ENCODE results near the gene MRPL23.

MRPL23 gene

DNA sequence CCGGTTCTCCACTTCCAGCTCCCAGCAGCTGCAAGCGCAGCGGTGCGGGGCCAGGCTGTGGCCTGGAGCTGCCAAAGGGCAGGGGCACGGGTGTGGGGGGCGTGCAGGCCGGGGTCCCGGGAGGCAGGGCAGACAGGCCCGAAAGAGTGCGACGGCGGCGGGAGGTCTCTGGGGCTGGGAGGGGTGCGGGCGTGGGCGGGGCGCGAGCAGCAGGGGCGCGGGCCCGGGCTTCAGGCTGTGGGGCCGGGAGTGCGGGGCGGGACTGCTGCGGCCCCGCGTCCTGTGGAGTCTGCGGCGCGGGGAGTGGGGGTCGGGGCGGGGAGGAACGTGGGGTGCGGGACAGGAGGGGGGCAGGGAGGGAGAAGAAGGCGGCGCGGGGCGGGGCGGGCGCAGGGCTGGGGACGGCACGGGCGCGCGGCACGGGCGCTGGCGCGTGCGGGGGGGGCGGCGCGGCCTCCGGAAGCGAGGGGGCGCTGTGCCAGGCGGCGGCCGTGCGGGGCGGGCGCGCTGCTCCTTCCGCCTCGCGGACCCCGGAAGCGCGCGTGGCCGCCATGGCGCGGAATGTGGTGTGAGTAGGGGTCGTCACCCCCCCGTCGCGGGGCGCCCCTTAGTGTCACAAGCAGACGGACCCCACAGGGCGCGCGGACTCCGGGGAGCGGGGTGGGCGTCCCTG lies at the start of gene MRPL23:
Gene MRPL23 (plus strand): TSS at position 521 of the 673 bp plus-strand sequence. CDS start 31 bp downstream, at position 552.
- Histone ChIP-seq H3K4me3 (ENCODE audit: low read depth in 1 of 2, low read length in 2 of 2) (no peak within 1 kb of the TSS), H2AFZ (ENCODE audit: low read depth, low read length) (no peak within 1 kb of the TSS), H3K36me3 (ENCODE audit: insufficient read depth, low read length) (no peaks in the 10 kb centered on the region), H3K9me3 (ENCODE audit: insufficient read depth, low read length, severe bottlenecking) (no peaks in the 10 kb centered on the region), H3K79me2 (ENCODE audit: insufficient read depth, low read length) (no peaks in the 10 kb centered on the region), H3K9ac (ENCODE audit: low read depth, low read length) (no peak within 1 kb of the TSS), H3K27me3 (ENCODE audit: insufficient read depth, low read length, poor library complexity) (no peaks in the 10 kb centered on the region), H4K20me1 (ENCODE audit: insufficient read depth, low read length) (no peaks in the 10 kb centered on the region), H3K27ac (ENCODE audit: low read length) (no peak within 1 kb of the TSS), H3K4me2 (ENCODE audit: insufficient read depth, low read length) (no peak within 1 kb of the TSS), H3K4me1 (ENCODE audit: insufficient read depth, low read length) (no peaks in the 10 kb centered on the region; the same call in 1 of the 2 replicates)
- TF ChIP-seq EZH2 (IDR thresholded peaks at IDR 0.05; ENCODE audit: borderline replicate concordance, low read depth, low read length, severe bottlenecking) = no peak
- TF ChIP-seq, protein P1, sequence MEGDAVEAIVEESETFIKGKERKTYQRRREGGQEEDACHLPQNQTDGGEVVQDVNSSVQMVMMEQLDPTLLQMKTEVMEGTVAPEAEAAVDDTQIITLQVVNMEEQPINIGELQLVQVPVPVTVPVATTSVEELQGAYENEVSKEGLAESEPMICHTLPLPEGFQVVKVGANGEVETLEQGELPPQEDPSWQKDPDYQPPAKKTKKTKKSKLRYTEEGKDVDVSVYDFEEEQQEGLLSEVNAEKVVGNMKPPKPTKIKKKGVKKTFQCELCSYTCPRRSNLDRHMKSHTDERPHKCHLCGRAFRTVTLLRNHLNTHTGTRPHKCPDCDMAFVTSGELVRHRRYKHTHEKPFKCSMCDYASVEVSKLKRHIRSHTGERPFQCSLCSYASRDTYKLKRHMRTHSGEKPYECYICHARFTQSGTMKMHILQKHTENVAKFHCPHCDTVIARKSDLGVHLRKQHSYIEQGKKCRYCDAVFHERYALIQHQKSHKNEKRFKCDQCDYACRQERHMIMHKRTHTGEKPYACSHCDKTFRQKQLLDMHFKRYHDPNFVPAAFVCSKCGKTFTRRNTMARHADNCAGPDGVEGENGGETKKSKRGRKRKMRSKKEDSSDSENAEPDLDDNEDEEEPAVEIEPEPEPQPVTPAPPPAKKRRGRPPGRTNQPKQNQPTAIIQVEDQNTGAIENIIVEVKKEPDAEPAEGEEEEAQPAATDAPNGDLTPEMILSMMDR (IDR thresholded peaks at IDR 0.05; ENCODE audit: borderline replicate concordance, extremely low read depth, low read length, poor library complexity, severe bottlenecking) = no peak
- DNase-seq (no peak), ATAC-seq (ENCODE audit: insufficient read depth, low read depth) (peak; percentile 59)

GRCh38 chr11:1899090-1899489 lies 48.0 kb upstream of the MRPL23 start:
- TF ChIP-seq, protein P1 (IDR thresholded peaks at IDR 0.05; ENCODE audit: borderline replicate concordance, extremely low read depth, low read length, poor library complexity, severe bottlenecking) = no peak
- no peak for TF ChIP-seq EZH2 (IDR thresholded peaks at IDR 0.05; ENCODE audit: borderline replicate concordance, low read depth, low read length, severe bottlenecking)
- no peak for DNase-seq
- no peak overlapping the region for H3K27ac ChIP-seq (ENCODE audit: low read length)
- H3K4me3 ChIP-seq (ENCODE audit: low read depth in 1 of 2, low read length in 2 of 2) = no peak overlapping the region
- no peak overlapping the region for H2AFZ ChIP-seq (ENCODE audit: low read depth, low read length)
- H3K27me3 ChIP-seq (ENCODE audit: insufficient read depth, low read length, poor library complexity) = peaks cover 6% of the 10 kb centered on the region
- no peak overlapping the region for H3K9ac ChIP-seq (ENCODE audit: low read depth, low read length)
- H3K4me2 ChIP-seq (ENCODE audit: insufficient read depth, low read length) = no peak overlapping the region
- no peaks in the 10 kb centered on the region for H4K20me1 ChIP-seq (ENCODE audit: insufficient read depth, low read length)
- no peaks in the 10 kb centered on the region for H3K4me1 ChIP-seq (ENCODE audit: insufficient read depth, low read length)
- H3K36me3 ChIP-seq (ENCODE audit: insufficient read depth, low read length) = no peaks in the 10 kb centered on the region
- no peaks in the 10 kb centered on the region for H3K79me2 ChIP-seq (ENCODE audit: insufficient read depth, low read length)
- no peak for ATAC-seq (ENCODE audit: insufficient read depth, low read depth)
- no peaks in the 10 kb centered on the region for H3K9me3 ChIP-seq (ENCODE audit: insufficient read depth, low read length, severe bottlenecking)

DNA sequence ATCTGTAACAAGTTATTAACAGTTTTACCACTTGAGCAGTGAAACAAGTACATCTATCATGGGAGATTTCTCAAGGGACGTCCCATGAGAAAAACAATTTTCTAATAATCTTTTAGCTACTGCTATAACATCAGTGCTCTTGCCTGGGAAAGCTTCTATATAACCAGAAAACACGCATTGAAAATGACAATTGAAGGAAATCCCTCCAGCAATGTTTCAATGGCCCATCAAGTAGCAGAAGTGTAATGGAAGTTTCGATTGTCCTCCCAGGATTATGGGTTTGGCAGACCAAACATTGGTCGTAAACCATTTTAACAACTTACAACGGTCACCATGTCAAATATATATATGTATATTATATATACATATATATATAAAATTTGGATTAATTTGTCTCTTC lies 47.4 kb upstream of the MRPL23 start:
- no peak for TF ChIP-seq EZH2 (IDR thresholded peaks at IDR 0.05; ENCODE audit: borderline replicate concordance, low read depth, low read length, severe bottlenecking)
- TF ChIP-seq, protein P1 (IDR thresholded peaks at IDR 0.05; ENCODE audit: borderline replicate concordance, extremely low read depth, low read length, poor library complexity, severe bottlenecking) = no peak
- DNase-seq (no peak), ATAC-seq (ENCODE audit: insufficient read depth, low read depth) (no peak)
- H3K36me3 ChIP-seq (ENCODE audit: insufficient read depth, low read length) = no peaks in the 10 kb centered on the region
- no peaks in the 10 kb centered on the region for H3K9me3 ChIP-seq (ENCODE audit: insufficient read depth, low read length, severe bottlenecking)
- H4K20me1 ChIP-seq (ENCODE audit: insufficient read depth, low read length) = no peaks in the 10 kb centered on the region
- no peaks in the 10 kb centered on the region for H3K79me2 ChIP-seq (ENCODE audit: insufficient read depth, low read length)
- H3K4me1 ChIP-seq (ENCODE audit: insufficient read depth, low read length) = no peaks in the 10 kb centered on the region
- no peak overlapping the region for H3K9ac ChIP-seq (ENCODE audit: low read depth, low read length)
- no peak overlapping the region for H3K27ac ChIP-seq (ENCODE audit: low read length)
- no peak overlapping the region for H2AFZ ChIP-seq (ENCODE audit: low read depth, low read length)
- no peak overlapping the region for H3K4me2 ChIP-seq (ENCODE audit: insufficient read depth, low read length)
- no peak overlapping the region for H3K4me3 ChIP-seq (ENCODE audit: low read depth in 1 of 2, low read length in 2 of 2)
- H3K27me3 ChIP-seq (ENCODE audit: insufficient read depth, low read length, poor library complexity) = peaks cover 6% of the 10 kb centered on the region
